ENCODE results near the gene DNM2. TPM values are rescaled to one million over a fixed set of nuclear protein-coding genes. Genes with fewer than 3 reads are reported as not detected.

DNM2 gene
- total RNA-seq, 1 experiment from 2014 or later: 131 TPM

DNA sequence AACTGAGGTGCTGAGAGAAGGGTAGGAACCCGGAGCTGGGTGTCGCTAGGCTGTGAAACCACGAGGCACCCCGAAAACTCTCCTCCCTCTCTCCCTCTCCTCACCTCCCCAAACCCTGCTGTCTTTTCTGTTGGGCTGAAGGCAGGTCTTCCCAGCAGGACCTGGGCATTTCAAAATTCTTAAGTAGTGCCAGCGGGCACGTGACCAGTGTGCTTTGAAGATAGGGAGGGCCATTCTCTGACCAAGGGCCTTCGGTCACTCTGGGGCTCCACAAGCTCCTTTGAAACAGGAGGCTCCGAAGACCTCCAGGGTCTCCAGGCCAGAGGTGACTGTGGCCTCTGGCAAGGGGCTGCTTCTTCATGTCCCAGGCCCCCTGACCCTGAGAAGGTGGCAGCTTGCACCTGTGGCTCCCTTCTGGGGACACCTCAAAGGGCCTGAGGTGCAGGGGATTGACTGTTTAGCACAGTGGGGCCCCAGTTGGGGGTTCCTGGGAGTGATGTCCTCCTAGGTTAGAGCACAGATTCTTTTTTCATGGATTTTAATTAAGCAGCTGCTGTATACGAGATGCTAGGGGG lies 48.3 kb downstream of the DNM2 start:
- Mint-ChIP-seq H3K27ac (no peak overlapping the region), H3K9me3 (no peaks in the 10 kb centered on the region), H3K36me3 (peaks cover 12% of the 10 kb centered on the region), H3K4me1 (peaks cover 29% of the 10 kb centered on the region), H3K27me3 (ENCODE audit: low read depth) (no peaks in the 10 kb centered on the region), H3K4me3 (no peak overlapping the region)
- POLR2A ChIA-PET: interaction anchor here (0.6 kb wide), 1 partner anchor 9 kb away, joined by 3 read pairs; no protein-coding TSS in a partner anchor
- ATAC-seq (no peak), DNase-seq (ENCODE audit: low spot score) (no peak)
- TF ChIP-seq SMAD4 (CRISPR knock-in tag; IDR thresholded peaks at IDR 0.05) (no peak), ZNF416 (CRISPR knock-in tag; IDR thresholded peaks at IDR 0.05) (no peak), FOXP1 (CRISPR knock-in tag; IDR thresholded peaks at IDR 0.05; ENCODE audit: borderline replicate concordance) (no peak), ZNF317 (CRISPR knock-in tag; IDR thresholded peaks at IDR 0.05; ENCODE audit: borderline replicate concordance, low read depth) (no peak), JUN (CRISPR knock-in tag; IDR thresholded peaks at IDR 0.05) (no peak)
- TF ChIP-seq, protein P1, sequence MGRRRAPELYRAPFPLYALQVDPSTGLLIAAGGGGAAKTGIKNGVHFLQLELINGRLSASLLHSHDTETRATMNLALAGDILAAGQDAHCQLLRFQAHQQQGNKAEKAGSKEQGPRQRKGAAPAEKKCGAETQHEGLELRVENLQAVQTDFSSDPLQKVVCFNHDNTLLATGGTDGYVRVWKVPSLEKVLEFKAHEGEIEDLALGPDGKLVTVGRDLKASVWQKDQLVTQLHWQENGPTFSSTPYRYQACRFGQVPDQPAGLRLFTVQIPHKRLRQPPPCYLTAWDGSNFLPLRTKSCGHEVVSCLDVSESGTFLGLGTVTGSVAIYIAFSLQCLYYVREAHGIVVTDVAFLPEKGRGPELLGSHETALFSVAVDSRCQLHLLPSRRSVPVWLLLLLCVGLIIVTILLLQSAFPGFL (CRISPR knock-in tag; IDR thresholded peaks at IDR 0.05; ENCODE audit: borderline replicate concordance): no peak
- TF ChIP-seq, protein P2, sequence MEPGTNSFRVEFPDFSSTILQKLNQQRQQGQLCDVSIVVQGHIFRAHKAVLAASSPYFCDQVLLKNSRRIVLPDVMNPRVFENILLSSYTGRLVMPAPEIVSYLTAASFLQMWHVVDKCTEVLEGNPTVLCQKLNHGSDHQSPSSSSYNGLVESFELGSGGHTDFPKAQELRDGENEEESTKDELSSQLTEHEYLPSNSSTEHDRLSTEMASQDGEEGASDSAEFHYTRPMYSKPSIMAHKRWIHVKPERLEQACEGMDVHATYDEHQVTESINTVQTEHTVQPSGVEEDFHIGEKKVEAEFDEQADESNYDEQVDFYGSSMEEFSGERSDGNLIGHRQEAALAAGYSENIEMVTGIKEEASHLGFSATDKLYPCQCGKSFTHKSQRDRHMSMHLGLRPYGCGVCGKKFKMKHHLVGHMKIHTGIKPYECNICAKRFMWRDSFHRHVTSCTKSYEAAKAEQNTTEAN (CRISPR knock-in tag; IDR thresholded peaks at IDR 0.05): no peak
- TF ChIP-seq, protein P3, sequence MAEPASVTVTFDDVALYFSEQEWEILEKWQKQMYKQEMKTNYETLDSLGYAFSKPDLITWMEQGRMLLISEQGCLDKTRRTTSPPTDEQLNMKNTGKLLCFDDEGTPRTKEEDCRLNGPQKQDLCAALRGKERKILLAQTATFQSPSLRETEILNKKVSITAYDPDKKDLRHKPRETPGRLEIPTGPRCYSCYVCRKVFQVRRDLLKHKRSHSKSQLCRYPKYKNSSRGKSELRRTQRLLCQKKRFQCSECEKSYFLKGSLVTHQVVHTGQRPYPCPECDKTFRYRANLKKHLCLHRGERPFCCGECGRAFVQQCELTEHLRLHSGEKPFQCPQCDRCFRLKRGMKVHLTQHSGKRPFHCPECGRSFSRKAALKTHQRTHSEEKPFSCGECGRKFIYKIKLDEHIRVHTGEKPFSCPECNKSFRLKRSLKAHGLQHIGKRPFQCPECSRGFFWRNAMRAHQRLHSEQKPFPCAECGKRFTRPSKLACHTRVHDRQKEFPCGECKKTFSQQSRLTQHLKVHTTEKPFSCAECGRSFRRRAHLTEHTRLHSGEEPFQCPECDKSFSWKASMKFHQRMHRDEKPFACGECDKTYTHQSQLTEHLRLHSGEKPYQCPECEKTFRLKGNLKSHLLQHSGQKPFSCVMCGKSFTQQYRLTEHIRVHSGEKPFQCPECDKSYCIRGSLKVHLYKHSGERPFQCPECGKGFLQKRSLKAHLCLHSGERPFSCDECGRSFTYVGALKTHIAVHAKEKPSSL (CRISPR knock-in tag; conservative IDR thresholded peaks at IDR 0.05): no peak
- CTCF ChIA-PET: interaction anchor here (1.0 to 1.3 kb wide), 2 partner anchors 63 to 67 kb away, joined by 4 to 5 read pairs; no protein-coding TSS in a partner anchor

DNA sequence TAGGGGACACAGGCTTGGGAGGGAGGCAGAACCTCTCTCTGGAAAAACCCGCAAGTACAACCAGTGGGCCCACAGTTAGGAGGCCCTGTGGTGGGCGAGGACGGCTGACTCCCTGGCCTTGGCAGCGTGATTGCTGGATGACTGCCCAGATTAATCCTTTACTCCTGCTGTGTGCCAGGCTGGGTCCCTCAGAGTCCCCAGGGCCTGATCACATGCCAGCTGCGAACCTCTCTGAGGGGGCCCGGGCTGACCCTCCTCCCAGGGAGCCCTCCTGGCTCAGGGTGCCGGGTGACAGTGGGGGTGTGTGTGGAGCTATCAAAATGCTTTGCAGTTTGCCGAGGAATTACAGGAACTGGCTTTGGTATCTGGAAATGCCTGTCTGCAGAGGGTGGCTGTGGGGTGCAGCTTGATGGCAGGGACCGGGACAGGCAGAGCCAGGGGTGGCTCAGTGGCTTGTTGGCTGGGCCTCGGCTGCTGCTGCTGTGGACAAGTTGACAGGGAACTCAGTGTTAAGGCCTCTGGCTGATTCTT lies 48.9 kb downstream of the DNM2 start:
- no peaks in the 10 kb centered on the region for H3K27me3 Mint-ChIP-seq (ENCODE audit: low read depth)
- TF ChIP-seq ZNF423 (CRISPR knock-in tag; IDR thresholded peaks at IDR 0.05) (no peak), ELF4 (CRISPR knock-in tag; IDR thresholded peaks at IDR 0.05; ENCODE audit: low read depth) (no peak), JUN (CRISPR knock-in tag; IDR thresholded peaks at IDR 0.05) (no peak)
- no peak overlapping the region; the same call in 1 of the 2 replicates for H3K27ac Mint-ChIP-seq
- no peaks in the 10 kb centered on the region for H3K9me3 Mint-ChIP-seq
- ChIA-PET CTCF (interaction anchor here (1.0 kb wide), 1 partner anchor 62 kb away, joined by 5 read pairs; no protein-coding TSS in a partner anchor), POLR2A (interaction anchor here (0.6 to 0.7 kb wide), 2 partner anchors 9 to 48 kb away, joined by 3 read pairs; no protein-coding TSS in a partner anchor)
- no peak for DNase-seq (ENCODE audit: low spot score)
- H3K4me3 Mint-ChIP-seq: no peak overlapping the region
- peaks cover 24% of the 10 kb centered on the region for H3K4me1 Mint-ChIP-seq
- no peak for ATAC-seq
- H3K36me3 Mint-ChIP-seq: peaks cover 6% of the 10 kb centered on the region

DNA sequence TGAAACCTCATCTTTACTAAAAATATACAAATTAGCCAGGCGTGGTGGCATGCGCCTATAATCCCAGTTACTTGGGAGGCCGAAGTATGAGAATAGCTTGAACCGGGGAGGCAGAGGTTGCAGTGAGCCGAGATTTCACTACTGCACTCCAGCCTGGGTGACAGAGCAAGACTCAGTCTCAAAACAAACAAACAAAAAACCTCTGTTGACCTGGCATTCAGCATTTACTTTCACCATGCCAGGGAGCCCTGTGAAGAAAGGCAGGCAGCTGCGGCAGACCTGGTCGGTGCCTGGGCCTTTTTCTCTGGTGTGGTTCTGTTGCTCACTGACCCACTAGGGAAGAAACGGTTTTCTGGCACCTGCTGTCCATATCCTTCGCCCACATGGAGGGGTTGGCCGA lies 49.8 kb downstream of the DNM2 start:
- TF ChIP-seq, protein P2 (CRISPR knock-in tag; IDR thresholded peaks at IDR 0.05): no peak
- no peak for TF ChIP-seq ZNF396 (CRISPR knock-in tag; IDR thresholded peaks at IDR 0.05; ENCODE audit: borderline replicate concordance)
- TF ChIP-seq, protein P4, sequence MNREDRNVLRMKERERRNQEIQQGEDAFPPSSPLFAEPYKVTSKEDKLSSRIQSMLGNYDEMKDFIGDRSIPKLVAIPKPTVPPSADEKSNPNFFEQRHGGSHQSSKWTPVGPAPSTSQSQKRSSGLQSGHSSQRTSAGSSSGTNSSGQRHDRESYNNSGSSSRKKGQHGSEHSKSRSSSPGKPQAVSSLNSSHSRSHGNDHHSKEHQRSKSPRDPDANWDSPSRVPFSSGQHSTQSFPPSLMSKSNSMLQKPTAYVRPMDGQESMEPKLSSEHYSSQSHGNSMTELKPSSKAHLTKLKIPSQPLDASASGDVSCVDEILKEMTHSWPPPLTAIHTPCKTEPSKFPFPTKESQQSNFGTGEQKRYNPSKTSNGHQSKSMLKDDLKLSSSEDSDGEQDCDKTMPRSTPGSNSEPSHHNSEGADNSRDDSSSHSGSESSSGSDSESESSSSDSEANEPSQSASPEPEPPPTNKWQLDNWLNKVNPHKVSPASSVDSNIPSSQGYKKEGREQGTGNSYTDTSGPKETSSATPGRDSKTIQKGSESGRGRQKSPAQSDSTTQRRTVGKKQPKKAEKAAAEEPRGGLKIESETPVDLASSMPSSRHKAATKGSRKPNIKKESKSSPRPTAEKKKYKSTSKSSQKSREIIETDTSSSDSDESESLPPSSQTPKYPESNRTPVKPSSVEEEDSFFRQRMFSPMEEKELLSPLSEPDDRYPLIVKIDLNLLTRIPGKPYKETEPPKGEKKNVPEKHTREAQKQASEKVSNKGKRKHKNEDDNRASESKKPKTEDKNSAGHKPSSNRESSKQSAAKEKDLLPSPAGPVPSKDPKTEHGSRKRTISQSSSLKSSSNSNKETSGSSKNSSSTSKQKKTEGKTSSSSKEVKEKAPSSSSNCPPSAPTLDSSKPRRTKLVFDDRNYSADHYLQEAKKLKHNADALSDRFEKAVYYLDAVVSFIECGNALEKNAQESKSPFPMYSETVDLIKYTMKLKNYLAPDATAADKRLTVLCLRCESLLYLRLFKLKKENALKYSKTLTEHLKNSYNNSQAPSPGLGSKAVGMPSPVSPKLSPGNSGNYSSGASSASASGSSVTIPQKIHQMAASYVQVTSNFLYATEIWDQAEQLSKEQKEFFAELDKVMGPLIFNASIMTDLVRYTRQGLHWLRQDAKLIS (CRISPR knock-in tag; IDR thresholded peaks at IDR 0.05; ENCODE audit: borderline replicate concordance): no peak
- TF ChIP-seq ZNF138 (CRISPR knock-in tag; conservative IDR thresholded peaks at IDR 0.05): no peak
- TF ChIP-seq MXD4 (CRISPR knock-in tag; IDR thresholded peaks at IDR 0.05; ENCODE audit: borderline replicate concordance): no peak
- TF ChIP-seq, protein P5, sequence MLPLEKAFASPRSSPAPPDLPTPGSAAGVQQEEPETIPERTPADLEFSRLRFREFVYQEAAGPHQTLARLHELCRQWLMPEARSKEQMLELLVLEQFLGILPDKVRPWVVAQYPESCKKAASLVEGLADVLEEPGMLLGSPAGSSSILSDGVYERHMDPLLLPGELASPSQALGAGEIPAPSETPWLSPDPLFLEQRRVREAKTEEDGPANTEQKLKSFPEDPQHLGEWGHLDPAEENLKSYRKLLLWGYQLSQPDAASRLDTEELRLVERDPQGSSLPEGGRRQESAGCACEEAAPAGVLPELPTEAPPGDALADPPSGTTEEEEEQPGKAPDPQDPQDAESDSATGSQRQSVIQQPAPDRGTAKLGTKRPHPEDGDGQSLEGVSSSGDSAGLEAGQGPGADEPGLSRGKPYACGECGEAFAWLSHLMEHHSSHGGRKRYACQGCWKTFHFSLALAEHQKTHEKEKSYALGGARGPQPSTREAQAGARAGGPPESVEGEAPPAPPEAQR (CRISPR knock-in tag; IDR thresholded peaks at IDR 0.05): no peak
- TF ChIP-seq, protein P6, sequence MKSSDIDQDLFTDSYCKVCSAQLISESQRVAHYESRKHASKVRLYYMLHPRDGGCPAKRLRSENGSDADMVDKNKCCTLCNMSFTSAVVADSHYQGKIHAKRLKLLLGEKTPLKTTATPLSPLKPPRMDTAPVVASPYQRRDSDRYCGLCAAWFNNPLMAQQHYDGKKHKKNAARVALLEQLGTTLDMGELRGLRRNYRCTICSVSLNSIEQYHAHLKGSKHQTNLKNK (CRISPR knock-in tag; IDR thresholded peaks at IDR 0.05): no peak
- no peak for TF ChIP-seq RORB (CRISPR knock-in tag; IDR thresholded peaks at IDR 0.05)
- TF ChIP-seq ZNF121 (CRISPR knock-in tag; IDR thresholded peaks at IDR 0.05): no peak
- no peak for TF ChIP-seq NFATC4 (CRISPR knock-in tag; IDR thresholded peaks at IDR 0.05)
- peaks cover 15% of the 10 kb centered on the region for H3K4me1 Mint-ChIP-seq
- no peak for DNase-seq (ENCODE audit: low spot score)
- no peak overlapping the region for H3K4me3 Mint-ChIP-seq
- no peaks in the 10 kb centered on the region for H3K9me3 Mint-ChIP-seq
- CTCF ChIA-PET: no interaction called here
- H3K27me3 Mint-ChIP-seq (ENCODE audit: low read depth): no peaks in the 10 kb centered on the region
- H3K27ac Mint-ChIP-seq: no peak overlapping the region
- ATAC-seq: no peak
- POLR2A ChIA-PET: no interaction called here
- H3K36me3 Mint-ChIP-seq: peaks cover 11% of the 10 kb centered on the region

Data from WTC11 (cell line).